Inferior parietal cortex (tissue), 1 donor: ENCODE results near the gene ATP1A4.
"Not testable (repeated sequence)": the region's sequence is repeated elsewhere in the genome, so short reads cannot be mapped to it uniquely, and the experiment has no call there.

Source experiments
- DNase-seq: peaks from one replicate; pipeline ENCODE4 v3.0.0-alpha.2; 2016; ENCODE audit errors: extremely low spot score

Gene ATP1A4

DNA sequence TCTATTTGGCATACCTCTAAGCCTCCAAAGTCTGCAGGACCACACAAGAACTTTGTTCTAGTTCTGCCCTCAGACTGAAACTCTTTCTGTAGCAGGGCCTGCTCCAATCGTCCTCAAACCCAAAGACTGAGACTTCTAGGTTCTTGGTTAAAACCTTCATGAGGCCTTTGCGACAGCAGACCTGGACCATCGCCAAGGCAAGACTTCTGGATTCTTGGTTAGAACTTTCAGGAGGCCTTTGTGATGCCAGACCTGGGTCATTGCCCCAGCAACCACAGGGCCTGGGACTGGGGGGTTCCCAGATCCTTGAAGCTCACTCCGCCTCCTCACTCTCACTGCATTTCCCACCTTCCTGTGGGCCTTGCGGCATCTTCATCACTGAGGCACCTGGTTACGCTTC, at the start of gene ATP1A4:
Gene ATP1A4, plus strand, starts transcription at position 301 of the 400 bp plus-strand sequence. CDS start 438 bp downstream, outside the sequence.
- no peak for DNase-seq

DNA sequence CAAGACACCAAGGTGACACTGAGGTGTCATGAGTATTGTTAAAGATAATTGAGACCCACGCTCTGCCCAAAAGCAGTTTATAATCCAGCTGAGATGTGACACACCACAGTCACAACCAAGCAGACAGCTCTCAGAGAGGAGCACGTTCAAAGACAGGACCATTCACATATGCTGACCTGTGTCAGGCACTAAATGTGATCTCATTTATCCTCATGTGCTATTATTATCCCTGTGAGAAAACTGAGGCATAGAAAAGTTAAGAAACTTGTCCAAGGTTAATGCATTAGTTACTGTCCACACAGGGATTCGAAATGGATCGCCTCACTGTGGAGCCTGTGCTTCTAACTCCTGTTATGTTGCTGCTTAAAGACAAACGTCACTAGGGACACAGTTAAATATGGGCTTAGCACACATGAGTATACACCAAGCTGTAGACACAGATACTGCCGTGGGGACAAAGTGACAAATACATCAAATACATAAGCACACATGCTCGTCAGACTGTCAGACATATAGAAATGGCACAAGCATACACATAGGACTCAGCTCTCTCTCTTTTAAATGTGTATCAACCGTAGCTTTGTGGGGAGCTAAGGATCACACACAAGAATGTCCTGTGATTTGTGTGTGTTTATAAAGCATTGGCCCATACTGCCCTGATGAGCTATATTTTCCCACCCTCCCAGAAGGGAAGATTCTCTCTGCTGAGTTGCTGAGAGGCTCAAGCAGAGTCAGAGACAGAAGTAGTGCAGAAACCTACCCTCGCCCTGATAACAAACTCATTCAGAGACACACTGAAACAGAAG, 49.5 kb upstream of the ATP1A4 start:
- no peak for DNase-seq

DNA sequence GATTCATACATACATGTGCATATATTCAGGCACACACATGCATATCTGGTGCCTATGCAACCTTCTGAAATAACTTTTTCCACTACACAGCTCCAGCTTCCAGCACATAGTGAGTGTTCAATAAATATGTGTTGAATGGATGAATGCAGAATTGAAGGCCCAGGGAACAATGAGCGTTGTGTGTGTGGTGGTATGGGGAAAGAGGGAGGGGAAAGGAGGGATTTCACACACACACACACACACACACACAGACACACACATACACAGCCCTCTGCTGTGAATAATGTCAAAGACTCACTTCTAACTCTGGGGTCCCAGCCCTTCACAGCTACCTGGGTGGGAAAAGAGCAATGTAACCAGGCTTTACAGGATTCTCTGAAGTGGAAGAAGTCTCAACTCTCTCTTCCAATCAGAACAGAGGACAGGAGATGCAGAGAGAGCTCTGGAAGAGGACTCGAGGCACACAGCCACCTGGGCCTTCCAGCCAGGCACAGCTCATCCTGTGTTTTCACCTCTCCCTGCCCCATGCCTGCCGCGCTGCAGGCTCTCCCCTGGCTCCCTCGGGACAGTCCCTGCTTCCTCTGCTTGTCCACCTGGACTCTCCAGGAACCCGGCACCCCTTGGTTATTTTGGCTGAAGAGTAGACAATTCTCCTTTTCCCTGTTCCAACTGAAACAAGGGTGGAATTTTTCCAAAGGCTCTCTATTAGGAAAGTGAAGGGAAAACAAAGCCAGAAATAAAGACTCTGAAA, 47.6 kb upstream of the ATP1A4 start:
- peak; percentile 68 for DNase-seq

DNA sequence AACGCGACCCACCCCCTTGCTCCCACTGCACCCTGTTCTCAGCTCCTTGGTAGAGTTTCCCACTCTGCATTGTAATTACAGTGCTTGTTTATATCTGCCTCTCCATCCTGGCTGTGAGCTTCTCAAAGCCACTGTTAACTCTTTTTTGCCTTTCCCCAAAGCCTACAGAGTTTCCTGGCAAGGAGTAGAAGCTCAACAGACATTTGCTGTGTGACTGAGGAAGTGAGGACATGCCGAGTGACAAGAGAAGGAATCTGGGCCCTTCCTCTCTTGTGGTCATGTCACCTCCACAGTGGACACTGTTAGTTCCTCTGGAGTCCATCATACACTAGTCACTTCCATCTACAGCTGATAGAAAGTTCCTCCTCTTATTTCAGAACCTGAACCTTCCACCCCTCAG, 46.9 kb upstream of the ATP1A4 start:
- peak; percentile 51 for DNase-seq

DNA sequence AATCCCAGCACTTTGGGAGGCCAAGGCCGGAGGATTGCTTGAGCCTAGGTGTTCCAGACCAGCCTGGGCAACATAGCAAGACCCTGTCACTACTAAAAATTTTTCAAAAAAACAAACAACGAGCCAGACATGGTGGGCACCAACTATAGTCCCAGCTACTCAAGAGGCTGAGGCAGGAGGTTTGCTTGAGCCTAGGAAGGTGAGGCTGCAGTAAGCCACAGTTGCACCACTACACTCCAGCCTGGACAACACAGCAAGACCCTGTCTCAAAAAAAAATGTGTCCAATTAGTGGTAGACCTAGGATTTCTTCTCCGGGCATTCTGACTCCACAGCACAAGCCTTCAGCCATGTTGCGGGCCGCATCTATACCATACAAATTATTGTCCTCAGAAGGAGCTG, 46.2 kb upstream of the ATP1A4 start:
- DNase-seq: no peak

DNA sequence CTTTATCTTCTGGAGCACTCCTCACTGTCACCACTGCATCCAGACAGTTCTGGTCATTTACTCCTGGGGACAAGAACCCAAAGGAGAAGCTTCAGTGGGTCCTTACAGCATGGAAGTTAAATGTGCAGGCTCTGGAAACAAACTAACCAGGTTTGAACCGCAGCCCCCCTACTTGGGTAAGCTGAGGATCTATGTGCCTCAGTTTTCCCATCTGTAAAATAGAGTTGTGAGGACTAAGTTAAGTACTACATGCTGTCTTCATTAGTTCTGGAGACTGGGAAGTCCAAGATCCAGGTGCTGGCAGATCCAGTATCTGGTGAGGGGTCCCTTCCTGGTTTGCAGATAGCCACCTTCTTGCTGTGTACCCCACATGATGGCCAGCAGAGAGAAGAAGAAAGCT, 43.9 kb upstream of the ATP1A4 start:
- DNase-seq: no peak

DNA sequence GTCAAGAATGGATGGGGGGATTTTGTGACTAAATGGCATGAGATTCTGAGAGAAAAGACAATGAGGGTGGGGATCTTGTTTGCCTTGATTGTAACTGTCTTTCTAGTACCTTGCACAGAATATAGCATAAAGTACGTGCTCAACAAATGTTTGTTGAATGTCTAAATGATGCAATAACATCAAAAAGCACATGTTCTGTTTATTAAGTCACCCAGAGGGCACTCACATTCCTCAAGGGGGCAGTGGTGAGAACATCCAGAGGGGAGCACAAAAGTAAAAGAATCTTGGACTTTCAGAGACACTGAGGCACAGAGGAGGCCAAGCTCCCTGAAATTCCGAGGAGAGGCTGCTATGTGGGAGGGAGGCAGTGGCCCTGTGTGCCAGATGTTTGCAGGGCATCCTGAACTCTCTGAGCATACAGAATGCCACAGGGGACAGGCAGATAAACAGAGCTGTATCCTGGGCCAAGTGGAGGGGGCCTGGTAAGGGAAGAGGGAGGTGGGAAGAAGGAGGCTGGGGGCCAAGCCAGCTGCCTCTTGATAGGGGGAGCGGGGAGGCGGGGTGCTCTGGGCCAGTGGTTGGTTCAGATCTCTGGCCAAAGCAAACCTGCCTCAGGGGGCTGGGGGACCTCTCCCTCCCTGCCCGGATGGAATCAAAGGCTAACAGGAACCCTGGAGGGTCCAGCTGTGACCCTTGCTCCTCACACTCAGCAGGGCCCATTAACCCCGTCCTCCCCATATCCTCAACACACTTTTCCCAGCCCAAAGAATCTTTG, 42.3 kb upstream of the ATP1A4 start:
- peak; percentile 59 for DNase-seq

DNA sequence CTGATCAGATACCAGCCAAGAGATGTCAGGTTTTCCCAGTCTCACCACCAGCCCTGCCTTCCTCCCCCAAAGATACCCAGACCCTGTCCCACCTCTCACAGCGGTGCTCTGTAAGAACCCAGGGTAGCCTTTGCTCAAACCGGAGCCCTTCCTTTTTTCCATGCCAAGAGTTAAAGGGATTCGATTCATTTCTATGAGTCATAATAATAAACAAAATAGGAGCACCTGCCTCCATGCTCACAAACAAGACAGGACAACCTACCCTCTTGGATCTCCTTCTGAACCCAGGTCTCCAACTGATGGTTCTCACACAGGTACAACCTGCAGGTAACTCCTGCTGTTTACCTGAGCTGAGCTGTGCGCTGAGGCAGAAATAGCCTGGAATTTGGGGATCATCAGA, 41.7 kb upstream of the ATP1A4 start:
- no peak for DNase-seq

DNA sequence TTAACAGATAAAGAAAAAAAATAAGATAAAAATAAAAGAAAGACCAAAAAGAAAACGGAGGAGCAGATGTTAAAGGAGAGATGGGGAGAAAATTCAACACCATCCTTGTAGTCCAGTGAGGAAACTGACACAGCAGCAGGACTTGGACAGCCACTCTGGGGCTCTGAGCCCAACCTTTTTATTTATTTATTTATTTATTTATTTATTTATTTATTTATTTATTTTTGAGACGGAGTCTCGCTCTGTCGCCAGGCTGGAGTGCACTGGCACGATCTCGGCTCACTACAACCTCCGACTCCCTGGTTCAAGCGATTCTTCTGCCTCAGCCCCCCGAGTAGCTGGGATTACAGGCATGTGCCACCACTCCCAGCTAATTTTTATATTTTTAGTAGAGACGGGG, 39.9 kb upstream of the ATP1A4 start:
- not testable (repeated sequence) for DNase-seq

DNA sequence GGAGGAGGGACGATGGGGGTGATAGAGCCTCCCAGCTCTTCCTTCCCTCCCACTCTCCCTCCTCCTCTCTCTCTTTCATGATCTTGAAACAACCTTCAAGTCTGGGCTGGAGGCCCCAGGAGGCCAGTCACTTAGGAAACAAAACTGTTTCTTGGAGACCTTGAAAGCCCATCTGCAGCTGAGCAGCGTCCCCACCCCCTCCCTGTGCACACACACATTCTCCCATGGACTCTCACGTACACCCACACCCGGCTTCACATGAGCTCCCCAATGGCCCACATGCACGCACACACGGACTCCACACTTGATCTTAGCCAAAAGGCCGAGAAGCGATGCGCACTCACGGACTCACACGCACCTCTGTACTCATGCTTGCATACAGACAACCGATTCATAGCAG, 39.0 kb upstream of the ATP1A4 start:
- no peak for DNase-seq

DNA sequence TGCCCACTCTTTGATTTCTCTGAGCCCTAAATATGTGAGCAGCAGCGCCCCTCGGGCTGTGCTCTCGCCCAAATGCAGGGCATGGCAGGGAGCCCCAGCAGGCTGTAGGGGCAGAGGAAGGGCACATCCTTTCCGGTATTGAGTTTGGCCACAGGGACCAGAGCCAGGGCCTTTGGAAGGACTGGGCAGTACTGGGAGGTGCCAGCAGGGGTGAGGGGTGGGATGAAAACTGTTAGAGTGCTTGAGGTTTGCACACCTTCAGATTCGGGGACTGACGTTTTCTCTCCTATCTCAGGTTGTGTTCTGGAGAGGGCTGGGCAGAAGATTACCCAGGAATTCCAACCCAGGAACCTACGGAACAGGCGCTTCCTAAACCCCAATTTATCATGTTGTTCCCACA, 38.0 kb upstream of the ATP1A4 start:
- no peak for DNase-seq

DNA sequence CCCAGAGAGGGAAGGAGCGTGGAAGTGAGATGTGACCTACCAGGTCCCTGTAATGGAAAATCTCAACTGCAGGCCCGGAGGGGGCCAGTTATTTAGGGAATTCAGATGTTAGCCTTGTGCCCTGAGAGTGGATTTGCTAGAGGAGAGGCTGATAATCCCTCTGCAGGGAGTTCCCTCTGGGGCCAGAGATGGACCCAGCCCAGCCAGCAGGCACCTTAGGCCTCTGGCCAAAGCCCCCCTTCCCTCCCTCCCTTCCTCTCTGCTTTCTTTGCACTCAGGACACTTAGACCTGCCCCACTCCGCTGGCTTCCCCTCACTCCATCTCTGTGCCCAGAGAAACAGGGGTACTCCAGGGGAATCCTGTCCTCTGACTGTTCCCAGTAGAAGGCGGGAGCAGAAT, 37.3 kb upstream of the ATP1A4 start:
- DNase-seq: no peak

DNA sequence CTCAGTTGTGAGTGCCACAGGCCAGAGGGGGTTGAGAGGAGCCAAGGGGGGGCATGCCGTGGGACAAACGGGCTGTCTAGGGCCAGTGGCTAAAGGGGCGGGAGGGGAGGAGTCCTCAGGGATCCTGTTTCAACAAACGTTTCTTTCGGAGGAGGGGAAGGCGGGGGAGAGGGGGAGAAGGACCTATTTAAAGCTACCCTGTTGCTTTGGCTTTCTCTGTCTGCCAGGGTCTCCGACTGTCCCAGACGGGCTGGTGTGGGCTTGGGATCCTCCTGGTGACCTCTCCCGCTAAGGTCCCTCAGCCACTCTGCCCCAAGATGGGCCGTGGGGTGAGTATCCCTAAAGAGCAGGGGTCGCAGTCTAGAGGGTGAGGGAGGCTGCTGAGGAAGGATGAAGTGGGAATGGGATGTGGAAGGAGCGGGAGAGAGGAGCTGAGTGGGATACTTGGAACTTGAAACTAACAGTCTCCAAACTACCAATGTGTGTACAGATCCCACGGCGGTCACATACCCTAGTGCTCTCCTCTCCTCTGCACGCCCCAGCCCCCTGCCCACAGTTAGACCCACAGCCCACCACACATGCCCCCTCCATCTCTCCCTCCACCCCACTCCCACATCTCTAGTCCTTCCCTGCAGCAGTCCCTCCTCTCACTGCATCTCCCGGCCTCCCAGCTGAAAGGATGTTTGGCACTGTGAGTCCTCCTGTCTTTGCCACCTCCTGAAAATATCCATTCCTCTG, 35.7 kb upstream of the ATP1A4 start, which contains the start of gene ATP1A2:
Gene ATP1A2, plus strand, starts transcription at position 215 of the 738 bp plus-strand sequence. Its CDS starts 103 bp downstream, at position 318.
- no peak for DNase-seq

DNA sequence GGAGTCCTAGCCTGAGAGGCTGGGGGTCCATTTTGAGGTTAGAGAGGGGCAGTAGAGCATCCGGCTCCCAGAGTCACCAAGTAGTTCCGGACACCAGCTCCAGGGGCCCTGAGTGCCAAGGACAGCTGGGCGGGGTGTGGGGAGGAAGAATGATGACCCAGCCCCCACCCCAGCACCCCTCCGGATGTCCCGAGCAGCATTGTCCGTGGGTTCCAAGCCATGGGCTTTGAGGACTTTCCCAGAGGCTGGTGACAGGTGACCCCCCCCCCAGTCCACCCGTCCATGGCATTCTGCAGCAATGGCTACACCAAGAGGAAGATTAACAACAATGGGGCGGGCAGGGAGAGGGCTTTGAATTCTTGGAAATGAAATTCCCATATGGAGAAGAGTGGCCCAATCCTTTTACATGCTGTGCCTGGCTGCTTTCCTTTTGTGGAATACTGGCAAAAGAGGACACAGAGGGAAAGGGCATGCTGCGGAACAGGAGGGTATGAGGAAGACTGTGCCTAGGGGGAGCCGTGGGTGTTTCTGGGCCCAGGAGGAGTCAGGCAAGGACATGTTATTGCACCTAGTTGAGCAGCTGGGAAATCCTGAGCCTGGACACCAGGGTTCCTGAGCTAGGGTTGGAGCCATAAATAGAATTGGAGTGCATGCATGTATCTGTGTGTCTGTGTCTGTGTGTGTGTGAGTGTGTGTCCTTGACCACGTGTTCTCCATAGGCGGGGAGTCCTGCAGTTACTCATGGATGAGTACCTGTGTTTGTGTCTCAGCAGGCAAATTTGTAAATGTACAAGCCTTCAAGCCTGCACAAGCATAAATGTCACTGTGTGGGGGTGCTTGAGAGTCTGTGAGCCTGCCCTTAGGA, 34.9 kb upstream of the ATP1A4 start:
- peak; percentile 41 for DNase-seq

DNA sequence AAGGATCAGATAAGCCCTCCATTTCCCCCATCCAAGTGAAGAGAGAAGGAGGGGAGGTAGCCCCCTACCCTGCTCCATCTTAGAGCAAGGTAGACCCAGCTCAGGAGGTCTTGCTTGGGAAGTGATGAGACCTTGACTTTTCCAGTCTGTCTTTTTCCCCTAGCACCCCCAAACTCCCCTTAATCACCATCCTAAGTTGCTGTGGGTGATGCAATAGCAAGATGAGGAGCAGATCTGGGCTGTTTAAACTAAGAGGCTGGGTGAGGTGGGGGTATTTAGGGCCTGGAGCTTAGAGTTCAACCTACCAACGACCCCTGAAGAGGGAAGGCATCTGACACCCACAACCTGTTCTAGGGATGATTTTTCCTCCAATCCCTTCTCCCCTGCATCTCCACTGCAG, 34.1 kb upstream of the ATP1A4 start:
- DNase-seq: peak; percentile 8

DNA sequence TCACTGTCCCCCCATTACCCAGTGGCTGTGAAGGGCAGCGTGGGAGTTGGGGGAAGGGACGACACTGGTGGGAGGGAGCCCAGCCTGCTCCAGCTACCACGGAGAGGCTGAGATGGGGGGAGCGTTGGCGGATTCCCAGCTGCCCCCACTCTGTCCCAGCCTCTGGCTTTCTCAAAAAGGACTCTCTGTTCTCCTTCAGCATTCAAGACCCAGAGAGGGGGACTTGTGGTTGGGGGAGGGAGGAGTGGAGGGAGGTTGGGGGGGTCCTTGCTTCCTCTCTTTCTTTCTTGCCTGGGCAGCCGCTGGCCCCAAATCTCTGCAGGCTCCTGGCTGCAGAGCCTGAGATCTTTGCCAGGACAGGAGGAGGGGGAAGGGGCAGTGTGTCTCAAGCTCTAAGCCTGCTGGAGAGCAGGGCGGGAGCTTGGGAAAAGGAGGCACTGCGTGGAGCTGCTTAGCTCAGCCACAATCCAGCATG, 33.7 kb upstream of the ATP1A4 start:
- DNase-seq: peak; percentile 48

DNA sequence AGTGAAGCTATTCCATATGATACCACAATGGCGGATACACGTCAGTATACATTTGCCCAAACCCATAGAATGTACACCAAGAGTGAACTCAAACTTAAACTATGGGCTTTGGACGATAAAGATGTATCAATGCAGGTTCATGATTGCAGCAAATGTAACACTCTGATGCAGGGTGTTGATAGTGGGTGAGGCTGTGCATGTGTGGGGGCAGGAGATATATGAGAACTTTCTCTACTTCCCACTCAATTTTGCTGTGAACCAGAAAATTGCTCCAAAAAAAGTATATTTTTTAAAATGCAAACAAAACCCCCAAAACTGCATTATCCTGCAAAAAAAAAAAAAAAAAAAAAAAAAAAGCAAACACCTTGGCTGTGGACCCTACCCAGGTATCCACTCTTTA, 32.5 kb upstream of the ATP1A4 start:
- DNase-seq: peak; percentile 20

DNA sequence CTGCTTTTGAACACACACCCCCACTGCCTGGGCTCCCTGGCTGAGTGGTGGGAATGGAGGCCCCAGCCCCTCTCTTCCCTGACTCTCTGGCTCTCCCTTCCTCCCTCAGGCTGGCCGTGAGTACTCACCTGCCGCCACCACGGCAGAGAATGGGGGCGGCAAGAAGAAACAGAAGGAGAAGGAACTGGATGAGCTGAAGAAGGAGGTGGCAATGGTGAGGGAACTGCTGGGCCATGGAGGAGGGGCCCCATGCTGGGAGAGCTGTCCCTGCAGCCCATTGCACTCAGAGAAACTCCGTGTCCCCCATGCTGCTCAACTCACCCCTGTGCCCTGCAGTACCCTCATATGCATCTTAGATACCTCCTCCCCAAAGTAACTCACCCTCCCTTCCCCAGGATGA, 30.6 kb upstream of the ATP1A4 start:
- DNase-seq: no peak

DNA sequence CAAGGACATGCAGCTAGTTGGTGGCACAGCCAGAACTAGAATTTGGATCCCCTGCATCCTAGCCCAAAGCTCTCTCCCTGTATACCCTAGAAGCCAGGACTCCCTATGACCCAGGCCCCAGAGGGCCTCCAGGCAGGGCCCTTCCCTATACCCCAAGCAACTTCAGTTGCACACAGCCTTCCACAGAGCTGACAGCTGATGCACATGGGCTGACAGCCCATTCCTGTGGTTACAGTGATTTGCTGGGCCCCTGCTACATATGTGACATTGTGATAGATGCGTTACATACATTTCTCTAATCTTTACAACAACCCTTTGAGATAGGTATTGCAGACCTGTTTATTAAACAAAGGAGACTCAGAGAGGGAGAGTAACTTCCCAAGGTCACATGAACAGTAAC, 30.0 kb upstream of the ATP1A4 start:
- DNase-seq: no peak

DNA sequence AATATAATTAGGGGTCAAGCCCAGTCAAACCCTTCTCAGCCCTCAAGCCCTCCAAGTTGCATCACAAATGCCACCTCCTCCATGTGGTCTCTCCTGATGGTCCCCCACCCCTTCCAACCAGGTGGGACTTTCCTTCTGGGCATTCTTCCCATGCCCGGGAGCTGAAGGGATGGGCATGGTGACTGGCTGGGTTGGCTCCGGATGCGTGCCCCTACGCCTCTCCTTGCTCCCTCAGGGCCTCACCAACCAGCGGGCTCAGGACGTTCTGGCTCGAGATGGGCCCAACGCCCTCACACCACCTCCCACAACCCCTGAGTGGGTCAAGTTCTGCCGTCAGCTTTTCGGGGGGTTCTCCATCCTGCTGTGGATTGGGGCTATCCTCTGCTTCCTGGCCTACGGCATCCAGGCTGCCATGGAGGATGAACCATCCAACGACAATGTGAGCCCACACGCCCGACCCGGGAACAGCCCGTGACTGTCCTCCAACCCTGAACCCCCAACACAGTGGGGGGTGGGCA, 28.4 kb upstream of the ATP1A4 start:
- DNase-seq: no peak
